ENCODE results near the gene SYT5. TPM values are rescaled to one million over a fixed set of nuclear protein-coding genes. Genes with fewer than 3 reads are reported as not detected.

The SYT5 gene
- total and polyA plus RNA-seq, 9 of the 15 experiments (the other 6 are each of a cell fraction or from before 2014, with no cell fraction given) = 1.3 to 20.9 (median 8.8) TPM

- TF ChIP-seq GTF3C2 (IDR thresholded peaks at IDR 0.05; ENCODE audit: borderline replicate concordance, extremely low read depth, insufficient read length) = no peak
- TF ChIP-seq PRPF4 (IDR thresholded peaks at IDR 0.05; ENCODE audit: insufficient read depth, low read depth, low read length, poor library complexity, severe bottlenecking) = no peak
- TF ChIP-seq NR2C2 (CRISPR knock-in tag; IDR thresholded peaks at IDR 0.05) = no peak
- no peak for TF ChIP-seq NR2C2 (tag; IDR thresholded peaks at IDR 0.05)
- no peak for TF ChIP-seq HMG20A (CRISPR knock-in tag; conservative IDR thresholded peaks at IDR 0.05)
- TF ChIP-seq NR2F6 (CRISPR knock-in tag; IDR thresholded peaks at IDR 0.05) = no peak
- peak; percentile 70; the same call in 1 of the 2 replicates for TF ChIP-seq MTA1 (IDR thresholded peaks at IDR 0.05; ENCODE audit: borderline replicate concordance)
- TF ChIP-seq TAF15 (IDR thresholded peaks at IDR 0.05; ENCODE audit: low read depth, low read length) = no peak
- 0 out of 4 replicates have a peak, but pooled peaks of 1 of the 2 experiments have one; percentile 16 for TF ChIP-seq NONO (IDR thresholded peaks at IDR 0.05; ENCODE audit: low read depth in 2 of 2, low read length in 1 of 2)
- no peak for TF ChIP-seq RBM17 (IDR thresholded peaks at IDR 0.05; ENCODE audit: borderline replicate concordance, low read depth, low read length)
- no peak for TF ChIP-seq MIER1 (IDR thresholded peaks at IDR 0.05; ENCODE audit: low read depth)
- no peak for TF ChIP-seq JUND (IDR thresholded peaks at IDR 0.05; ENCODE audit: borderline replicate concordance, low read depth, low read length)
- TF ChIP-seq JUND (tag; IDR thresholded peaks at IDR 0.05; ENCODE audit: borderline replicate concordance, low read depth, low read length) = no peak
- TF ChIP-seq IRF9 (tag; IDR thresholded peaks at IDR 0.05) = no peak
- no peak for TF ChIP-seq SAFB2 (IDR thresholded peaks at IDR 0.05; ENCODE audit: borderline replicate concordance, low read depth, low read length, severe bottlenecking)
- no peak for TF ChIP-seq OTX1 (CRISPR knock-in tag; IDR thresholded peaks at IDR 0.05)
- no peak for TF ChIP-seq FOXK2 (conservative IDR thresholded peaks at IDR 0.05 in 1 of 2, IDR thresholded peaks at IDR 0.05 in 1 of 2; ENCODE audit: low read depth in 2 of 2)
- TF ChIP-seq U2AF2 (optimal IDR thresholded peaks at IDR 0.05; ENCODE audit: low read depth, low read length) = no peak
- no peak for TF ChIP-seq SAP30 (IDR thresholded peaks at IDR 0.05; ENCODE audit: borderline replicate concordance, insufficient read depth, low read depth, low read length, poor library complexity, severe bottlenecking)
- TF ChIP-seq, protein P1, sequence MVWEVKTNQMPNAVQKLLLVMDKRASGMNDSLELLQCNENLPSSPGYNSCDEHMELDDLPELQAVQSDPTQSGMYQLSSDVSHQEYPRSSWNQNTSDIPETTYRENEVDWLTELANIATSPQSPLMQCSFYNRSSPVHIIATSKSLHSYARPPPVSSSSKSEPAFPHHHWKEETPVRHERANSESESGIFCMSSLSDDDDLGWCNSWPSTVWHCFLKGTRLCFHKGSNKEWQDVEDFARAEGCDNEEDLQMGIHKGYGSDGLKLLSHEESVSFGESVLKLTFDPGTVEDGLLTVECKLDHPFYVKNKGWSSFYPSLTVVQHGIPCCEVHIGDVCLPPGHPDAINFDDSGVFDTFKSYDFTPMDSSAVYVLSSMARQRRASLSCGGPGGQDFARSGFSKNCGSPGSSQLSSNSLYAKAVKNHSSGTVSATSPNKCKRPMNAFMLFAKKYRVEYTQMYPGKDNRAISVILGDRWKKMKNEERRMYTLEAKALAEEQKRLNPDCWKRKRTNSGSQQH (CRISPR knock-in tag; IDR thresholded peaks at IDR 0.05) = no peak
- TF ChIP-seq PTTG1 (tag; IDR thresholded peaks at IDR 0.05; ENCODE audit: low read depth) = no peak
- no peak for TF ChIP-seq ZNF165 (CRISPR knock-in tag; IDR thresholded peaks at IDR 0.05; ENCODE audit: borderline replicate concordance)
- TF ChIP-seq BHLHE40 (IDR thresholded peaks at IDR 0.05; ENCODE audit: low read length) = no peak
- TF ChIP-seq C11orf30 (IDR thresholded peaks at IDR 0.05; ENCODE audit: low read depth) = no peak
- no peak for TF ChIP-seq ZNF133 (CRISPR knock-in tag; IDR thresholded peaks at IDR 0.05)
Observed at GRCh38 chr19:55145232-55145631, 34.9 kb downstream of the SYT5 start (continued).
